ENCODE measurements around the gene CPT1A.
A peak's percentile ranks its signal among the peaks of the same experiment; 100 is the strongest.
"Not testable (repeated sequence)": the region's sequence is repeated elsewhere in the genome, so short reads cannot be mapped to it uniquely, and the experiment has no call there.

CPT1A gene

DNA sequence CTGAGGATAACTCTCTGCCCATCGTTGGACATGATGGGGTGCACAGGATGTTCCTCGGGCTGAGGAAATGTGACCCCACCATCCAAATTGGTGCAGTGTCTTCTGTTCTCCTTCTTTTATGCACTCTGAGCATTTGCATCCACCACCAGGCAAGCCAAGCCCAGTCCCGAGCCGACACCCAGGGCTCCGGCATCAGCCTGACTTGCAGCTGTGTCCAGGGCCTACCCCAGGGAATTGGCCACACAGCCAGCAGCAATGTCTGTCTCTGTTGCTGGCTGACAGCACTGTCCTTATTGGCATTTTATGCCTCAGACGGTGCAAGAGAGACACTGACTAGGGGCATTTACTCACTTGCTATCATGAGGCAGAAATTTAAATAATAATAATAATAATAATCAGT is 25.4 kb upstream of the CPT1A start:
- Histone ChIP-seq H3K9ac (ENCODE audit: low read length) (no peak overlapping the region), H3K36me3 (ENCODE audit: insufficient read depth, low read length) (no peaks in the 10 kb centered on the region), H3K9me3 (ENCODE audit: low read length) (no peaks in the 10 kb centered on the region), H3K4me1 (ENCODE audit: insufficient read depth, low read length) (no peaks in the 10 kb centered on the region), H3K27ac (ENCODE audit: low read depth, low read length) (no peak overlapping the region), H3K27me3 (ENCODE audit: control insufficient read depth in 1 of 2, insufficient read depth in 2 of 2, low read length in 2 of 2) (no peaks in the 10 kb centered on the region), H3K4me3 (ENCODE audit: low read depth in 1 of 2, low read length in 2 of 2) (no peak overlapping the region)

DNA sequence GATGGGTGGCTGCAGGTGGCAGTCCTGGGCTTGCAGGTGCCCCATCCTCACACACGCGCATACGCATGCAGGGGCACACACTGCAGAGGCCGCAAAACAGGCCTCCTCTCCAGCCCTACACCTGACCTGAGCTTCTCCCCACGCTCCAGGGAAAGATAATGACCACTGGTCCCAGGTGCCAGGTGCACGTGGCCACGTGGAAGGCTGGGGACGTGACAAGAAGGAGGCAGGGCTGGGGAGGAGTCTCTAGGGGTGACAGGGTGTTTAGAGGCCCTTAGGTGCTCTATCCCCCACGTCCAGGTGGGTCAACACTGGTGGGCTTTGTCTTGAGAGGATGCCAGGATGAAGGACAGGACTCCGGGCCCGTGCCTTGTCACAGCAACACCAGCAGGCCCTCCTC is 23.5 kb upstream of the CPT1A start:
- no peak overlapping the region for H3K27ac ChIP-seq (ENCODE audit: low read depth, low read length)
- H3K4me3 ChIP-seq (ENCODE audit: low read depth in 1 of 2, low read length in 2 of 2) = no peak overlapping the region
- H3K27me3 ChIP-seq (ENCODE audit: control insufficient read depth in 1 of 2, insufficient read depth in 2 of 2, low read length in 2 of 2) = no peaks in the 10 kb centered on the region
- H3K36me3 ChIP-seq (ENCODE audit: insufficient read depth, low read length) = no peaks in the 10 kb centered on the region
- H3K9me3 ChIP-seq (ENCODE audit: low read length) = no peaks in the 10 kb centered on the region
- no peaks in the 10 kb centered on the region for H3K4me1 ChIP-seq (ENCODE audit: insufficient read depth, low read length)
- no peak overlapping the region for H3K9ac ChIP-seq (ENCODE audit: low read length)

DNA sequence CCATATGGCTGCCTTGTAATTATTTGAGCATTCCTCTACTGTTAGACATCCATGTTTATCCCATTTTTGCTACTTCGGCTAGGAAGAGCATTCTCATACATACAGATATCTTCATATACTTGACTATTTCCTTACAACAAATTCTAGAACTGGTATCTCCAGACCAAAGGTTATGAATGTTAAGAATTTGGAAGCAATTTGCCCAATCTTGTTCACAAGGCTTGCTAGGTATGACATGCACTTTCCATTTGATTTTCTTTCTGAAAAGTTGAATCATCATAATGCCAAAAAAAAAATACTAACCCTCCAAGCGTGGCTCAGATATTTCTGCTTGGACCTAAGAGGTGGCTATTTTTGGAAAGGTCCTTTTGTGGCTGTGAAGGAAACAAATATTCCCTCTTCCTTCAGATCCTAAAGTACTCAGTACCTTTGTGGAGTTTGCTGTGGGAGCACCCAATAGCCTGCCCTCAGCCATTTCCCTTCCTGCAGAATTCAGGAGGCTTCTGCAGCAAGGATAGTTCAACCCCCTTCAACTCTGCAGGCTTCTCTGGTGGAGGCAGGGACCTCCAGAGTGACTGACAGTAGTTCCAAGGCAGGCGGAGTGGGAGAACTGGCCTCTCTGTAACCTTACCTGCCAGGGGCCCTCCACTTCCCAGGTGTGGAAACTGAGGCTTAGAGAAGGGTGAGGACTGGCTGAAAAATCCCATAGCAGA is 22.0 kb upstream of the CPT1A start:
- no peak overlapping the region for H3K9ac ChIP-seq (ENCODE audit: low read length)
- no peaks in the 10 kb centered on the region for H3K4me1 ChIP-seq (ENCODE audit: insufficient read depth, low read length)
- H3K27me3 ChIP-seq (ENCODE audit: control insufficient read depth in 1 of 2, insufficient read depth in 2 of 2, low read length in 2 of 2) = no peaks in the 10 kb centered on the region
- no peaks in the 10 kb centered on the region for H3K9me3 ChIP-seq (ENCODE audit: low read length)
- H3K4me3 ChIP-seq (ENCODE audit: low read depth in 1 of 2, low read length in 2 of 2) = no peak overlapping the region
- no peaks in the 10 kb centered on the region for H3K36me3 ChIP-seq (ENCODE audit: insufficient read depth, low read length)
- no peak overlapping the region for H3K27ac ChIP-seq (ENCODE audit: low read depth, low read length)

DNA sequence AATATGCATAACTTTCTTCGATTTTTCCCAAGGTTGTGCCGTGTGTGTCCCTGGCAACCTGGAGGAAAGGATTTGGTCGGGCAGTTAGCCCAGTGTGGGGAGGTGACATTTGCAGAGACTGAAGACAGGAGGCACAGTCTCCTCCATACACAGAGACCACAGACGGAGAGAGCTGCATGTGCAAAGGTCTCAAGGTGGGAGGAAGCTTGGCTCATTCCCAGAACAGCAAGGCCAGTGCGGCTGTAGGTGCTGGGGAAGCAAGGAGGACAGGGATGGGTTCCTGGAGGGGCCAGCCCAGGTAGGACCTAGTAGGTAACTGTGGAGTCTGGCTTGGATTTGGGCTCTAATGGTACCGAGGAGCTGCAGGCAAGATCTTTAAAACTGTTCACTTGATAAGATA is 20.7 kb upstream of the CPT1A start:
- Histone ChIP-seq H3K4me1 (ENCODE audit: insufficient read depth, low read length) (peaks cover 8% of the 10 kb centered on the region), H3K27ac (ENCODE audit: low read depth, low read length) (no peak overlapping the region), H3K9ac (ENCODE audit: low read length) (no peak overlapping the region), H3K36me3 (ENCODE audit: insufficient read depth, low read length) (no peaks in the 10 kb centered on the region), H3K27me3 (ENCODE audit: control insufficient read depth in 1 of 2, insufficient read depth in 2 of 2, low read length in 2 of 2) (no peaks in the 10 kb centered on the region), H3K4me3 (ENCODE audit: low read depth in 1 of 2, low read length in 2 of 2) (no peak overlapping the region), H3K9me3 (ENCODE audit: low read length) (no peaks in the 10 kb centered on the region)

DNA sequence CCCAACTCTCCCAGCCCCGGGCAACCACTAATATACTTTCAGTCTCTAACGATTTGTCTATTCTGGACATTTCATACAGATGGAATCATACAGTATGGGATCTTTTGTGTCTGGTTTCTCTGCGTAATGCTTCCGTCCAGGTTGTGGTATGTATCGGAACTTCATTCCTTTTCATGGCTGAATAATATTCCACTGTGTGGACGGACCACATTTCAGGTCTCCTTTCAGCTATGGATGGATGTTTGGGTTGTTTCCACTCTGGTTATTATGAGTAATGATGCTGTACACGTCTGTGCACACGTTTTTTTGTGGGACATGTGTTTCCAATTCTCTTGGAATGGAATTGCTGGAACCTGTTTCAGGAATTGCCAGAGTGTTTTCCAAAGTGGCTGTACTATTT is 17.4 kb upstream of the CPT1A start:
- H3K27me3 ChIP-seq (ENCODE audit: control insufficient read depth in 1 of 2, insufficient read depth in 2 of 2, low read length in 2 of 2) = peaks cover 0 to 7% of the 10 kb centered on the region in 2 donors
- H3K4me3 ChIP-seq (ENCODE audit: low read depth in 1 of 2, low read length in 2 of 2) = no peak overlapping the region
- H3K4me1 ChIP-seq (ENCODE audit: insufficient read depth, low read length) = peaks cover 11% of the 10 kb centered on the region
- no peak overlapping the region for H3K9ac ChIP-seq (ENCODE audit: low read length)
- no peaks in the 10 kb centered on the region for H3K36me3 ChIP-seq (ENCODE audit: insufficient read depth, low read length)
- no peak overlapping the region for H3K27ac ChIP-seq (ENCODE audit: low read depth, low read length)
- no peaks in the 10 kb centered on the region for H3K9me3 ChIP-seq (ENCODE audit: low read length)

DNA sequence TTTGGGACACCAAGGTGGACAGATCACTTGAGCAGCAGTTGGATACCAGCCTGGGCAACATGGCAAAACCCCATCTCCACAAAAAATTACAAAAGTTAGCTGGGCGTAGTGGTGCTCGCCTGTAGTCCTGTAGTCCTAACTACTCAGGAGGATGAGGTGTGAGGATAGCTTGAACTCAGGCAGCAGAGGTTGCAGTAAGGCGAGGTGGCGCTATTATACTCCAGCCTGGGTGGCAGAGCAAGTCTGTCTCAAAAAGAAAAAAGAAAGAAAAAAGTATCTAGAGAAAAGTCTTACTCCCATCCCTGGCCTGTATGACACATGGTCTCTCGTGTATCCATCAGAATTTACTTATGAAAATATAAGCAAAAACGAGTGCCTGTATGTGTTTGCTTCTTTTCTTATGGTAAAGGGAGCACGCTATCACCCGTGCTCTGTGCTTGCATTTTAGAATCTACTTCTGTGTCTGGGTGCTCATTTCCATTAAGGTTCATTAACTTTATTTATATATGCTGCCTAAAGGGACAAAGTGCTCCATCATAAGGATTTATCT is 15.4 kb upstream of the CPT1A start:
- Histone ChIP-seq H3K27me3 (ENCODE audit: control insufficient read depth in 1 of 2, insufficient read depth in 2 of 2, low read length in 2 of 2) (peaks cover 0 to 10% of the 10 kb centered on the region in 2 donors), H3K27ac (ENCODE audit: low read depth, low read length) (peak overlapping the region; percentile 4), H3K4me3 (ENCODE audit: low read depth in 1 of 2, low read length in 2 of 2) (no peak overlapping the region), H3K36me3 (ENCODE audit: insufficient read depth, low read length) (no peaks in the 10 kb centered on the region), H3K9ac (ENCODE audit: low read length) (no peak overlapping the region), H3K4me1 (ENCODE audit: insufficient read depth, low read length) (peaks cover 11% of the 10 kb centered on the region), H3K9me3 (ENCODE audit: low read length) (no peaks in the 10 kb centered on the region)

DNA sequence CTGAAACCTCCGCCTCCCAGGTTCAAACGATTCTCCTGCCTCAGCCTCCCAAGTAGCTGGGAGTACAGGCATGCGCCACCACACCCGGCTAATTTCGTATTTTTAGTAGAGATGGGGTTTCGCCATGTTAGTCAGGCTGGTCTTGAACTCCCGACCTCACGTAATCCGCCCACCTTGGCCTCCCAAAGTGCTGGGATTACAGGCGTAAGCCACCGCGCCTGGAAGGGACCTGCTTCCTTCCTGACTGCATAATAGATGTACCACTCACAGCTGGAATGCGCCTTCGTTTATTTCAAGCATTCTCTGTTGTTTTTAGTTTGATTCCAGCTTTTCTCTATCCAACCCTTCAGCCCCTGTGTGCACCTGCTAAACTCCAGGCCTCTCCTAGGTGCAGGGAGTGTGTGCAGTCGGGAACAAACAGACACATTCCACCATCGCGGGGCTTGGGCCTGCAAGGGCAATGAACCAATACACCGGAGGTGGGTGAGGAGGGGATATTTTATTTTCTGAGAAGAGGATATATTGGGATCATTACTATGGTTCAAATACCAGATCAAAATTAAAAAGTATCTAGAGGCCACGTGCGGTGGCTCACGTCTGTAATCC is 14.8 kb upstream of the CPT1A start:
- not testable (repeated sequence) for H3K9me3 ChIP-seq (ENCODE audit: low read length); H3K9ac ChIP-seq (ENCODE audit: low read length); H3K27ac ChIP-seq (ENCODE audit: low read depth, low read length); H3K36me3 ChIP-seq (ENCODE audit: insufficient read depth, low read length); H3K4me3 ChIP-seq (ENCODE audit: low read depth in 1 of 2, low read length in 2 of 2)
- Histone ChIP-seq H3K27me3 (ENCODE audit: control insufficient read depth in 1 of 2, insufficient read depth in 2 of 2, low read length in 2 of 2) (peaks cover 0 to 10% of the 10 kb centered on the region in 2 donors), H3K4me1 (ENCODE audit: insufficient read depth, low read length) (peaks cover 11% of the 10 kb centered on the region)

DNA sequence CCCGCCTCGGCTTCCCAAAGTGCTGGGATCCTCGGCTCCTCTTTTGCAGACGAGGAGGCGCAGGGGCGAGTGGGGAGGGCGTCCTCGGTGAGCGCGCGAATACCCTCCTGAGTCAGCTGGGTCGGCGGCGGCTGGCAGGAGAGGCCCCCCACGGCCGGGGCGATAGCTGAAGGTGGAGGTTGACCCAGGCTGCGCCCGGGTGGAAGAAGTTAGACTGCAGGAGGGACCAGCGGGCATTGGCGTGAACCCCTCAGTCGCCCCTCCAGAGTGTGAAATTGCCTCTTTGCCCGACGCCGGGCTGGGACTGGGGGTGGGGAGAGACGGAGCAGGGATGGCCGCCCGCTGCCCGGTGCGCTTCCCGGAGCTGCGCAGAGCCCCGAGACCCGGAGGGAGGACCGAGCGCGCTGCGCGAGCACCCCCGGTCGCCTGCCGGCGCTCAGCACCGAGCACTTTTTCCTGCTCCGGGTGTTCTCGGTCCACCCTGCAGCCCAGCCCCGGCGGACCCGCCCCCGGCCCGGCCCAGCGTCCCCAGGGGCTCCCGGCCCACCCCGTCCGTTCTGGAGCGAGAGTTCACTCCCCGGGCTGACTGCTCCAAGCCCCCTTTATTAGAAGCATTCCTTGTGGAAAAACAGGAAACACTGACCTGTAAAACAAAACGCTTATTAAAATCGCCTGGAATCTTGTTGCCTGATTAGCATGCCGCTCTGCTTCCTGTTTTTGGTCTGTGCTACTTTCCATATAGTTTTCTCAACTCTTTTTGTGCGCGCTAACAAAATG is 13.7 kb upstream of the CPT1A start:
- H3K27me3 ChIP-seq (ENCODE audit: control insufficient read depth in 1 of 2, insufficient read depth in 2 of 2, low read length in 2 of 2) = peaks cover 0 to 10% of the 10 kb centered on the region in 2 donors
- H3K4me3 ChIP-seq (ENCODE audit: low read depth in 1 of 2, low read length in 2 of 2) = peak overlapping the region; percentile 25 to 47
- no peaks in the 10 kb centered on the region for H3K36me3 ChIP-seq (ENCODE audit: insufficient read depth, low read length)
- no peak overlapping the region for H3K27ac ChIP-seq (ENCODE audit: low read depth, low read length)
- no peak overlapping the region for H3K9ac ChIP-seq (ENCODE audit: low read length)
- no peaks in the 10 kb centered on the region for H3K9me3 ChIP-seq (ENCODE audit: low read length)
- peaks cover 11% of the 10 kb centered on the region for H3K4me1 ChIP-seq (ENCODE audit: insufficient read depth, low read length)

DNA sequence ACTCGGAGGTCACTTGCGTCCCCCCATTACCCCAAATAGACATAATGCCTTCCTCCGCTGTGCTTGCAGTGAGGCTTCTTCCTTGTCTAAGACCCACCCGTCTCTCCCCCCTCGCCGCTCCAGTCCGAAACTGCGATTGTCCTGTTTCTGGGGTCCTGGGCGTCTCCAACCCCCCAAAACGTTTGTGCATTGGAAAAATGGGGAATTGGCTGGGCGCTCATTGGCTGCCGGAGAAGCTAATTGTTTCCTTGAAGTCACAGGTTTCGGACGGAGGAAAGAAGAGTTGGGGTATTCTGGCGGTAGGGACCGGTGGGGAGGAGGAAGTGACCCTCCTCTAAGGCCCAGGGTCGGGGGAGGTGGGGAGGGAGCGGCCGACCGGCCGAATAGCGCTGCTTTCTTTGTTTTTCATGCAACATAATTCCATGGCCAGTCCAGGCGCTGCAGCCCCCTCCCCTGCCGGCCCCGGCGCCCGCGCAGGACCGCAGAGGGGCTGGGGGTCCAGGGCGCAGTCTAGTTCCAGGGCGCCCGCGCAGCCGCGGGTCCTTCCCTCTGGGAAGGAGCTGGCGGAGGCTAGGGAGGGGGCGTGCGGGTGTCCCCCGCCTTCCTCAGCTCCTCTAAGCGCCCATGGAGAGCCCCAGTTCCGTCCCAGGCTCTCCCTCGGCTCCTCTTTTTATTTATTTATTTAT is 12.7 kb upstream of the CPT1A start:
- H3K27ac ChIP-seq (ENCODE audit: low read depth, low read length) = no peak overlapping the region
- H3K4me3 ChIP-seq (ENCODE audit: low read depth in 1 of 2, low read length in 2 of 2) = peak overlapping the region in 1 of 2 donors; percentile 25
- H3K36me3 ChIP-seq (ENCODE audit: insufficient read depth, low read length) = no peaks in the 10 kb centered on the region
- peaks cover 0 to 10% of the 10 kb centered on the region in 2 donors for H3K27me3 ChIP-seq (ENCODE audit: control insufficient read depth in 1 of 2, insufficient read depth in 2 of 2, low read length in 2 of 2)
- H3K4me1 ChIP-seq (ENCODE audit: insufficient read depth, low read length) = peaks cover 11% of the 10 kb centered on the region
- H3K9ac ChIP-seq (ENCODE audit: low read length) = no peak overlapping the region
- no peaks in the 10 kb centered on the region for H3K9me3 ChIP-seq (ENCODE audit: low read length)

DNA sequence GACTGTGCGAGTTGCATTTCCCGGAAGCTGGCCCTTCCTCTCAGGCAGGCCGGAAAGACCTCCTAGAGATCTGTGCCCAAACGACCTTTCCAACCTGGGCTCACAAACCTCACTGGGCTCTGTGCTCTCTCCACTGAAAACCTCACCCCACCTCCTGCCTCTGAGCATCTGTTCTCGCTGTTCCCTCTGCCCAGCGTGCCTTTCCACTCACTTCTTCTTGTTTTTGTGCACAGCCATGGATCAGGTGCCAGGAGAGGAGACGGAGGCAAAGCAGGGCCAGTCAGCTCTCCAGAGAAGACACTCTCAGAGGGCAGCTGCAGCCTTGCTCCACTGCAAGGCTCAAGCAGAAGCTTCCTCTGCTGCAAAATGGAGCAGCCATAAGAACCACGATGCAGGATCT is 10.9 kb upstream of the CPT1A start:
- peaks cover 0 to 10% of the 10 kb centered on the region in 2 donors for H3K27me3 ChIP-seq (ENCODE audit: control insufficient read depth in 1 of 2, insufficient read depth in 2 of 2, low read length in 2 of 2)
- H3K36me3 ChIP-seq (ENCODE audit: insufficient read depth, low read length) = no peaks in the 10 kb centered on the region
- H3K4me1 ChIP-seq (ENCODE audit: insufficient read depth, low read length) = peaks cover 5% of the 10 kb centered on the region
- H3K9me3 ChIP-seq (ENCODE audit: low read length) = no peaks in the 10 kb centered on the region
- H3K4me3 ChIP-seq (ENCODE audit: low read depth in 1 of 2, low read length in 2 of 2) = no peak overlapping the region
- H3K9ac ChIP-seq (ENCODE audit: low read length) = no peak overlapping the region
- H3K27ac ChIP-seq (ENCODE audit: low read depth, low read length) = no peak overlapping the region

DNA sequence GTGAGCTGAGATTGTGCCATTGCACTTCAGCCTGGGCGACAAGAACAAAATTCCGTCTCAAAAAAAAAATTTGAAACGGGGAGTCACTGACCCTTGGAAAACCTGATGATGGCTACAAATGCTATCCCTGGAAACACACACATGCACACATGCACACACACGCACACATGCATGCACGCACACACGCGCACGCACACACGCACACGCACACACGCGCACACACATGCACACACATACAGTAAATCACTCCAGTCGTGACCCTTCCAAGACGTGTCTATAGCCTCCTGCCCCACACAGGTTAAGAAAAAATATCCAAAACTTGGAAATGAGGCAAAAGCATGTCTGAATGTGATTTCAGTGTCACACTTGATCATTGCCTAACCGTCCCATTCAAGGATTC is 6.7 kb upstream of the CPT1A start:
- Histone ChIP-seq H3K27ac (ENCODE audit: low read depth, low read length) (no peak overlapping the region), H3K27me3 (ENCODE audit: control insufficient read depth in 1 of 2, insufficient read depth in 2 of 2, low read length in 2 of 2) (no peaks in the 10 kb centered on the region)

More for the DNA sequence above, 6.7 kb upstream of the CPT1A start:
- Histone ChIP-seq H3K4me3 (ENCODE audit: low read depth in 1 of 2, low read length in 2 of 2) (no peak overlapping the region), H3K4me1 (ENCODE audit: insufficient read depth, low read length) (peaks cover 4% of the 10 kb centered on the region), H3K9ac (ENCODE audit: low read length) (no peak overlapping the region), H3K9me3 (ENCODE audit: low read length) (no peaks in the 10 kb centered on the region), H3K36me3 (ENCODE audit: insufficient read depth, low read length) (no peaks in the 10 kb centered on the region)

All from muscle layer of colon (tissue), 2 donors.